Osteoblast (primary cell): Measurements from ENCODE around the gene TRAF5. TPM values are rescaled to one million over a fixed set of nuclear protein-coding genes. Genes with fewer than 3 reads are reported as not detected.

Experiments
- DNase-seq: peaks from one replicate; pipeline ENCODE4 v3.0.0; 2011; ENCODE audit warnings: low spot score, mixed read lengths; ENCODE audit not compliant: insufficient read length; ENCODE audit errors: missing footprints
- H2AFZ ChIP-seq: 2 replicates; pipeline ENCODE4 v1.6.0; 2011; ENCODE audit warnings: mild to moderate bottlenecking, low read length
- H3K27ac ChIP-seq: 2 replicates; pipeline ENCODE4 v1.5.1; 2011; ENCODE audit warnings: mild to moderate bottlenecking, low read depth, low read length, moderate library complexity
- H3K27me3 ChIP-seq: 2 replicates; pipeline ENCODE4 v1.6.0; 2012; ENCODE audit warnings: mild to moderate bottlenecking, control low read depth, inconsistent platforms, low read length, moderate library complexity; ENCODE audit not compliant: insufficient read depth
- H3K36me3 ChIP-seq: 2 replicates; pipeline ENCODE4 v1.5.1; 2011; ENCODE audit warnings: mild to moderate bottlenecking, low read length, control low read depth, moderate library complexity; ENCODE audit not compliant: insufficient read depth
- H3K4me1 ChIP-seq: 2 replicates; pipeline ENCODE4 v1.5.1; 2011; ENCODE audit warnings: mild to moderate bottlenecking, low read length, control low read depth, moderate library complexity; ENCODE audit not compliant: insufficient read depth
- H3K4me2 ChIP-seq: 2 replicates; pipeline ENCODE4 v1.6.0; 2011; ENCODE audit warnings: mild to moderate bottlenecking, low read length; ENCODE audit not compliant: insufficient read depth
- H3K4me3 ChIP-seq: fragments of 200-600 bp; sonication (generic); 3 replicates; pipeline ENCODE4 v1.5.1; 2012; ENCODE audit warnings: mild to moderate bottlenecking, low read length, inconsistent platforms; ENCODE audit not compliant: insufficient read depth
- H3K79me2 ChIP-seq: 2 replicates; pipeline ENCODE4 v1.6.0; 2012; ENCODE audit warnings: mild to moderate bottlenecking, low read length, control low read depth, inconsistent platforms; ENCODE audit not compliant: insufficient read depth
- H3K9me3 ChIP-seq: 2 replicates; pipeline ENCODE4 v1.5.1; 2011; ENCODE audit warnings: low read depth, low read length, control low read depth
- H4K20me1 ChIP-seq: 2 replicates; pipeline ENCODE4 v1.6.0; 2012; ENCODE audit warnings: mild to moderate bottlenecking, low read length, control low read depth; ENCODE audit not compliant: insufficient read depth
- CTCF ChIP-seq: IDR thresholded peaks from 2 replicates; pipeline ENCODE4 v1.5.1; 2011; ENCODE audit warnings: mild to moderate bottlenecking, low read depth, low read length, moderate library complexity; ENCODE audit errors: extremely low read depth
- total RNA-seq: library from RNA; depleted of rRNA; stranded (reverse); fragments of >200 nt; gene quantifications from 2 replicates; pipeline ENCODE4 v1.2.3, GENCODE V29; 2012

The TRAF5 gene
- total RNA-seq, 1 donor, result 15.9 TPM

GRCh38 chr1:211337430-211338223, 11.0 kb downstream of the TRAF5 start:
- H3K79me2 ChIP-seq, result peaks cover 69% of the 10 kb centered on the region
- TF ChIP-seq CTCF, result no peak
- peaks cover 34% of the 10 kb centered on the region for H4K20me1 ChIP-seq

GRCh38 chr1:211338224-211338620, 11.6 kb downstream of the TRAF5 start:
- H3K27ac ChIP-seq, result no peak overlapping the region
- no peaks in the 10 kb centered on the region for H3K4me1 ChIP-seq
- DNase-seq, result no peak
- no peaks in the 10 kb centered on the region for H3K36me3 ChIP-seq
- H3K9me3 ChIP-seq, result no peaks in the 10 kb centered on the region
- no peak overlapping the region for H3K4me3 ChIP-seq
- H3K79me2 ChIP-seq, result peaks cover 69% of the 10 kb centered on the region
- no peak overlapping the region for H2AFZ ChIP-seq
- peaks cover 34% of the 10 kb centered on the region for H4K20me1 ChIP-seq
- TF ChIP-seq CTCF, result no peak
- no peak overlapping the region for H3K4me2 ChIP-seq
- H3K27me3 ChIP-seq, result no peaks in the 10 kb centered on the region

More at GRCh38 chr1:211337430-211338223, 11.0 kb downstream of the TRAF5 start:
- no peaks in the 10 kb centered on the region for H3K27me3 ChIP-seq
- no peaks in the 10 kb centered on the region for H3K9me3 ChIP-seq
- no peaks in the 10 kb centered on the region for H3K36me3 ChIP-seq
- H3K4me3 ChIP-seq, result no peak overlapping the region
- DNase-seq, result peak; percentile 80
- no peak overlapping the region for H3K4me2 ChIP-seq
- H2AFZ ChIP-seq, result no peak overlapping the region
- H3K27ac ChIP-seq, result no peak overlapping the region
- H3K4me1 ChIP-seq, result no peaks in the 10 kb centered on the region

GRCh38 chr1:211339631-211340041, 13.0 kb downstream of the TRAF5 start:
- H3K9me3 ChIP-seq, result no peaks in the 10 kb centered on the region
- H3K27ac ChIP-seq, result no peak overlapping the region
- H3K27me3 ChIP-seq, result no peaks in the 10 kb centered on the region
- no peaks in the 10 kb centered on the region for H3K4me1 ChIP-seq
- no peaks in the 10 kb centered on the region for H3K36me3 ChIP-seq
- H3K4me2 ChIP-seq, result no peak overlapping the region
- no peak overlapping the region for H3K4me3 ChIP-seq
- DNase-seq, result no peak
- no peak overlapping the region for H2AFZ ChIP-seq
- TF ChIP-seq CTCF, result no peak
- peaks cover 57% of the 10 kb centered on the region for H3K79me2 ChIP-seq
- peaks cover 27% of the 10 kb centered on the region for H4K20me1 ChIP-seq

- no peaks in the 10 kb centered on the region for H3K27me3 ChIP-seq
- H3K36me3 ChIP-seq, result no peaks in the 10 kb centered on the region
- peaks cover 16% of the 10 kb centered on the region for H4K20me1 ChIP-seq
- no peak overlapping the region for H3K4me3 ChIP-seq
- H2AFZ ChIP-seq, result no peak overlapping the region
- no peak overlapping the region for H3K4me2 ChIP-seq
- no peaks in the 10 kb centered on the region for H3K9me3 ChIP-seq
- H3K27ac ChIP-seq, result no peak overlapping the region
- TF ChIP-seq CTCF, result no peak
- H3K4me1 ChIP-seq, result no peaks in the 10 kb centered on the region
- DNase-seq, result no peak
- peaks cover 49% of the 10 kb centered on the region for H3K79me2 ChIP-seq
These were observed 14.2 kb downstream of the TRAF5 start for GRCh38 chr1:211340622-211341507.
